Gastroesophageal sphincter (tissue), 3 donors: ENCODE measurements around the gene ADPRHL1.

Experiments
- CTCF ChIP-seq, 4 experiments: fragments of 200-600 bp in 2 of 4; fragments of 450-650 bp in 2 of 4; sonication (generic) in 1 of 4; IDR thresholded peaks; one replicate each; pipeline ENCODE4 v1.5.1; 2017 to 2019; ENCODE audit warnings: antibody characterized with exemption in 4 of 4, mild to moderate bottlenecking in 2 of 4, moderate library complexity in 2 of 4
- EP300 ChIP-seq: sonication (generic); formaldehyde crosslinking; IDR thresholded peaks from one replicate; pipeline ENCODE4 v1.6.1; 2017; ENCODE audit warnings: antibody characterized with exemption, mild to moderate bottlenecking
- POLR2AphosphoS5 ChIP-seq: sonication (generic); formaldehyde crosslinking; IDR thresholded peaks from one replicate; pipeline ENCODE4 v1.6.1; 2017; ENCODE audit warnings: antibody characterized with exemption

- TF ChIP-seq CTCF (IDR thresholded peaks at IDR 0.05) (no peak), POLR2AphosphoS5 (no peak), EP300 (no peak)
Measured at GRCh38 chr13:113415825-113416224, 37.5 kb downstream of the ADPRHL1 start.
